GM19193 (cell line): ENCODE results near the gene MATN1.

Experiments
- POLR2A ChIP-seq: IDR thresholded peaks from 4 replicates; pipeline ENCODE4 v1.6.1; 2011; ENCODE audit not compliant: insufficient read depth, insufficient read length; ENCODE audit errors: extremely low read depth

The MATN1 gene, protein sequence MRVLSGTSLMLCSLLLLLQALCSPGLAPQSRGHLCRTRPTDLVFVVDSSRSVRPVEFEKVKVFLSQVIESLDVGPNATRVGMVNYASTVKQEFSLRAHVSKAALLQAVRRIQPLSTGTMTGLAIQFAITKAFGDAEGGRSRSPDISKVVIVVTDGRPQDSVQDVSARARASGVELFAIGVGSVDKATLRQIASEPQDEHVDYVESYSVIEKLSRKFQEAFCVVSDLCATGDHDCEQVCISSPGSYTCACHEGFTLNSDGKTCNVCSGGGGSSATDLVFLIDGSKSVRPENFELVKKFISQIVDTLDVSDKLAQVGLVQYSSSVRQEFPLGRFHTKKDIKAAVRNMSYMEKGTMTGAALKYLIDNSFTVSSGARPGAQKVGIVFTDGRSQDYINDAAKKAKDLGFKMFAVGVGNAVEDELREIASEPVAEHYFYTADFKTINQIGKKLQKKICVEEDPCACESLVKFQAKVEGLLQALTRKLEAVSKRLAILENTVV

DNA sequence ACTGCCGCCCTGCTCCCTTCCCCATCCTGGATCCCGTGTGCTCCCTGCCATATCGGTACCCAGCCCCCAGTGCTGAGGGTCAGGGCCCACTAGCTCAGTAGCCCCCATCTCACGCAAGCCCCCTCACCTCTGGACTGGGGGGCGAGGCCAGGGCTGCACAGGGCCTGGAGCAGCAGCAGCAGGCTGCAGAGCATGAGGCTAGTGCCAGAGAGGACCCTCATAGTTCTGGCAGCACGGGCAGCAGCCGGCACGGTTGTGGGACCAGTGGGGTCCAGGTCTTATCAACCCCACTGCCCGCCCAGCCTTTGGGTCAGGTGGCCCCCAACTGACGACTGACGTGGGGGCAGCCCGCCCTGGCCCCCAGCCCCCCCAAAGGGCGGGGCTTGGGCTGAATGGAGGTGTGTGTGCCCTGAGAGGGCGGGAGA, at the start of gene MATN1:
Gene MATN1 (minus strand): TSS at position 255 of the 425 bp plus-strand sequence. CDS start 34 bp downstream, at position 221.
- no peak for TF ChIP-seq POLR2A

DNA sequence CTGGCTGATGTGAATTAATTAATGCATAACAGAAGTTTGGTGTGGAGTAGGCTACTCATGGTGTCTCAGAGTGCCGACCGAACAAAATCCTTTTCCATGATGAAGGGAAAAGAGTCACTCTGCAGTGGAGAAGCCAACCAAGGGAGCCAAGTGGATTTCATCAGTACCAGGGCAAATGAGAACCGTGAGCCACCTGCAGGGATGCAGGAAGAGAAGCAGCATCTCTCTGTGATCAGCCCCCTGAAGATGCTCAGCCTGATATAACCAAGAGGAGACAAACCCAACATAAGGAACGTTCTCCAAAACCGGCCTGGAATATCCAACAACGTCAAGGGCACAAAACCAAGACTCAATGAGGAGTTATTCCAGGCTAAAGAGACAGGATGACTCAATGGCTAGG, 47.6 kb upstream of the MATN1 start:
- TF ChIP-seq POLR2A, result no peak

DNA sequence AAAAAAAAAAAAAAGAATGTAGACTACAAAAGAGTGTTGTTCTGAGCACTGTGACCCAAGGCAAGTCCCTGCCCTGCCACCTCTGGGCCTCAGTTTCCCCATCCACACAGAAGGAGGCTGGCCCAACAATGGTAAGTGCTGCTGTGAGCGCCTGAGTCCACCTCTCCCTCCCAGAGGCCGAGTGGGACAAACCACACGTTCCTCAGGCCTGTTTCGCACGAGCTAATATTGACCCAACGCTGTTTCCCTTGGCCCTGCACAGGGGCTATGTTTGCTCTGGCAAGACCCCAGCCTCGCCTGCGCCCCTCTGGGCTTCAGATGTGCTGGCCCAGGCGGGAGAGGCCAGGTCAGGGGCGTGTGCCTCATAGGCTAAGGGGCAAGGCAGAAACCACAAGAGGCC, 46.8 kb upstream of the MATN1 start:
- no peak for TF ChIP-seq POLR2A

DNA sequence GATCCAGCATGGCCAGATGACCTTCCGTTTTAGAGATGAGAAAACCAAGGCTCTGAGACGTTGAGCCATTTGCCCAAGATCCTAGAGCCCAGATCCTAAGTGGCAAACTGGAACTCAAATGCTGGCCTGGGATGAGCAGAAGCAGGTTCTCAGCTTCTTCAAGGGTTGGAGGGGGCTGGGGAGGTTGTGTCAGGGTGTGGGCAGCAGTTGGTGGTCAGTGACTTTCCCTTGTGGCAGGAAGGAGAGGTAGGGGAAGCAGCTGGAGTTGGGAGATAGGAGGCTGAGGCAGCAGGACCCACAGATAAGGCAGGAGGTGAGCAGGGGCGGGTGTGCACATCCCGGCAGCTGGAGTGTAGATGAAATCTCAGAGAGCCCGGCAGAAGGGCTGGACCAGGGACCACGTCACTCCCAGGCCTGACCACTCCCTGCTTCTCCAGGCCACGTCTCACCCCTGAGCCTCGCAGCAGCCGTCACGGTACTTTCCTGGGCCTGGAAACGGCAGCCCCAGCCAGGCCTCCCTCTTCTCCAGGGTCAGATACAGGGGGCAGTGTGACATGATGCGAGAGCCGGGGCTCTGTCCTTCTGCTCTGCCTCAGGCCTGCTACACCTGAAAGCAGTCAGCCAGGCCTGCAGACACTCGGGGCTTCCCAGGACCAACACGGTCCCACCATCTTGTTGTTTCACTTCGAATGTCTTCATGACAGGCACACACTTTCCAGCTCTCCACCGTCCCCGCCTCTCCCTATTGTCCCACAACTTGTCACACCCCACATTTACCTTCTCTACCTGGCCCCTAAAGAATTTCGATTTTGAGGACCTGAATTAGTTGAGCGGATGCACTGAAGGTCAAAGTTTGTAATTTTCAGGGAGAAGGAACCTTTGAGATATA, 45.7 kb upstream of the MATN1 start:
- no peak for TF ChIP-seq POLR2A

DNA sequence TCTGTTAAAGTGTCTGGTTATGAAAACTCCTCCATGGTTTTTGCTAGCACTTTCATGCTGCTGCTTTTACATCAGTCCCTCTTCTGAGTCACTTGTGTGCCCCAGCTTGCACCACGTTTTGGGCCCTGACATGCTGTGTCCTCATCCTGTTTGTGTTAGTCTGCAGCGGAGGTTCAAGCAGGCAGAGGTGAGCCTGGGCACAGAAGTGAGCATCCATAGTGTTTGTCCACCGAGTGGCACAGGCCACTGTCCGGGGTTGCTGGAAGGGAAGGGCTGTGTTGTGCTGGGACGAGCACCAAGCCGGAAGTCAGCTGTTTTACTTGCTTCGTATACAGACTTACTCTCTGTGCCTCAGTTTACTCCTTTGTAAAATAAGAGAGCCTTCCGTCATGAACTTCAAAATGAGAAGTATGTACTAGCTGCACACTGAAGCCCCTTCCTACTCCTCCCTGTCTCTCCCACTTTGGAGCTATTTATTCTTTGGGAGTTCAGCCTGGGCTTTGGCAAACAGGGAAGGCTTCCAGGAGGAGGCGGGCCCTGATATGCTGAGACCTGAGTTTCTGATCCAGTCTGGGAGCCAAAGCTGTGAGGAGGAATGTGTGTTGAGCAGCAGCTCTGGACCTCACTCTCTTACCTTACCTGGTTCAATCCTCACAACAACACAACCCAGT, 44.9 kb upstream of the MATN1 start:
- no peak for TF ChIP-seq POLR2A

DNA sequence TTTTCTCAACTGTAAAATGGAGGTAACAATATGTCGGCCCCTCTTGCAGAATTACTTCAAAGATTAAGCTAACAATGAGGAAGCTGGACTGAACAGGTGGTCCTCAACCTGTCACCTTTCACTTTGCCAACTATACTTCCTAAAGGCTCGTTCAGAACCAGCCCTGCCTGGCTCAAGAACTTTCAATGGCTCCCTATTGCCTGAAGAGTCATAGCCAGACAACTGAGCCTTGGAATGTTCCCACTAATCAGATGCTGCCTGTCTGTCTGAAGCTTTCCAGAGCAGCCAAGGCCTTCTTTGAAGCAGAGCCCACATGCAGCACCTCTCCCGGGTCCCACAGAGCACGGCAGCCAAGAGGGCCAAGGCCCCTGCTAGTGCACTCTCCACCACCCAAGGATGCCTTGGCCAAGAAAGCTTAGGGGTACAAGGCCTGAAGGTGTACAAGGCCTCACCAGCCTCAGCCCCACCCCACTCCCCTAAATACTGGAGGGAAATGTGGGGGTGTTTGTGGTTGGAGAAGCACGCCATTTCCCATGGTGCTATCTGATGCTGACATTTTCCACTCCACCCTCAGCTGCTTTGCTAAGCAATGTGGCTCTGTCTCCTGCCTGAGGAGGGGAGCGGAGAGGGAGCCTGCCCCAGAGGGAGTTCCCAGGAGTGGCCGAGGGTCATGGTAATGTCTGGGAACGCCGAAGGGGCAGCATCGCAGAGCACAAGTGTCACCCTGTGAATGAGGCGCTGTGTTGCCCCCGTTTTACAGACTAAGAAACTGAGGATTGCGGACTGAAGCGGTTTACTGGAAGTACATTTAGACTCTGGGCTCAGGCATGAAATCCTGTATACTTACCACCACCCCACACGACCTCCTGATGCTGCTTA, 42.4 kb upstream of the MATN1 start:
- peak; percentile 50 for TF ChIP-seq POLR2A

DNA sequence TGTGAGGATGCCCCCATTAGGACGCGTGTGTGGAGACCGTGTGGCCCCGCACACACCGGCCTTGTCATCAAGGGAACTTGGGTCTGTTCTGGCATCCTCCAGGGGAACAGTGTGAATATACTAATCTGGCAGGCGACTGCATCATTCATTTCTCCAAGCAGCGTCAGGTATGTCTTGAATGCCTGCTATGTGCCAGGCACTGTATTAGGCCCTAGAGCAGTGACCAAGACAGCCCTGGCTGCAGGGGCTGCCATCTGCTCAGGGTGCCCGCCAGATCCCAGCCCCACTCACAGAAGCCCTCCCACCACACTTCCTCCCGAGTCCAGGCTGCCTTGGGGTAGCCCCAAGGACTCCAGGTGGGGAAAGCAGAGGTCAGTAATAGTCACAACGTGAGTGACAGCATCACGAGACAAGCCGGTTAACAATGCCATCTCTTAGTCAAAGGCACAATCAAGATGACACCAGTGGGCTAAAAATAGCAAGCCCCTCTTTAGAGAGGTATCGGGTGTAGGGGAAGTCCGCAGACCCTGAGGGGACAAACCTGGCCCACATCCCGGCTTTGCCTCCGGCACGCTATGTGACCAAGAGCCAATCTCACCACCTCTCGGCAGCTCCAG, 41.7 kb upstream of the MATN1 start:
- TF ChIP-seq POLR2A, result no peak

DNA sequence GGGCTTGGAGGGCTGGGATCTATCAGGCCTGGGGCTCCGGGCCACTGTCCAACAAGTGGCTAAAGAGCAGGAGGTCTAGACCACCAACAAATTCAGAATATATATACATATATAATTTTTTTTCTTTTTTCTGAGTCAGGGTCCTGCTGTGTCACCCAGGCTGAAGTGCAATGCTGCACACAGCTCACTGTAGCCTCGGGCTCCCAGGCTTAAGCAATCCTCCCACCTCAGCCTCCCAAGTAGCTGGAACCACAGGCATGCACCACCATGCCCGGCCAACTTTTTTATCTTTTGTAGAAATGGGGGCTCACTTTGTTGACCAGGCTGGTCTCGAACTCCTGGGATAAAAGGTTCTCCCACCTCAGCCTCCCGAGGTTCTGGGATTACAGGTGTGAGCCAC, 41.0 kb upstream of the MATN1 start:
- TF ChIP-seq POLR2A, result no peak

DNA sequence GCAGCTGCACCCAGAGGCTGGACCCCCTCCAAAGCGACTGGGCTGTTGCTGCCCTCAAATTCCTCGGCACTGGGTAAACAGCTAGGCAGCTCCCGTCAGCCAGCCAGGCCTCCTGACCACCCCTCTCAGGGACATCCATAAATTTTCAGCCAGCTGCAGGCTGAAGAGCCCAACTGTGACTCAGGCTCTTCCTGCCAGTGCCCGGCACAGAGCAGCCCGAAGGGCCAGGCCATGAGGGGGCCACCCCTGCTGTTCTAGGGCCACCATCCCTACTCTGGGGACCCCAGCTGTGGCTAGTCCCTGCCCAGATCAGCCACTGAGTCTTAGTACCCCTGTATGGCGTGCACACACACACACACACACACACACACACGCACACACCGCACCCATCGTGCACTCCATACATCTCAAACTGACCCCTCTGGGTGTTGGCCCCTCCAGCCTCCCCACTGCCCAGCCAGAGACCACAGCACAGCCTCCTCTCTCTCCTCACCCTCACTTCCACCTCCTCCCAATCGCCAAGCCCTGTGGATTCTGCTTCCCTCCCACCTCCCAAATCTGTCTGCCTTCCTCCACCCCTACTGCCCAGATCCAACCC, 40.4 kb upstream of the MATN1 start:
- no peak for TF ChIP-seq POLR2A

DNA sequence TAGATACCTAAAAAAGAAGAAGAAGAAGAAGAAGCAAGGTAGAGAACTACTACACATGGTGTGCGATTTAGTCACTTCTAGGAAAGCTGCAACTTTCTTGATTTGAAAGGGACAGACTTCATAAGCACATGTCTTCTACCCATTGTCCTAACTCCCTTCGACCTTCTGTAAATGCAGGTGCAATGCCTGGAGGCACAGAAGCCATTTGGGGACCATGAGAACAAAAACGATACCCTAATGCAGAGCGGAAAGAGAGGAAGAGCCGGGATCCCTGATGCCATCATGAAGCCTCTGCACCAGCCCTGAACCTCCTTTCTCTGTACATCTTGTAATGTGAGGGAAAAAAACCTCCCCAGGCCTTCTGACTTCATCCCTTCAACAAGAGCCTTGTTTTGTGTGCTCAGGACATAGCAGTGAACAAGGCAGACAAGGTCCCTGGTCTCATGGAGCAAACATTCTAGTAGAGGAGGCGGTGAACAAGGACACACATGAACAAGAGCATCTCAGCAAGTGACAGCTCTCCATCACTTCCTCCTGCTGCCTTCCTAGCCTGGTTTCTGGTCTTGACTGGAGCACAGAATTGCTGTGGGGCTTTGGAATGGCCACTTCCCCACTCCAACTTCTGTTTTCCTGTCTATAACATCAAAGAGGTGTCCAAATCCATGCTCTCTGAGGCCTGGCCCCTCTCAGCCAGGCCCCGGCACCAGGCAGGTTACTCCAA, 39.7 kb upstream of the MATN1 start:
- no peak for TF ChIP-seq POLR2A

DNA sequence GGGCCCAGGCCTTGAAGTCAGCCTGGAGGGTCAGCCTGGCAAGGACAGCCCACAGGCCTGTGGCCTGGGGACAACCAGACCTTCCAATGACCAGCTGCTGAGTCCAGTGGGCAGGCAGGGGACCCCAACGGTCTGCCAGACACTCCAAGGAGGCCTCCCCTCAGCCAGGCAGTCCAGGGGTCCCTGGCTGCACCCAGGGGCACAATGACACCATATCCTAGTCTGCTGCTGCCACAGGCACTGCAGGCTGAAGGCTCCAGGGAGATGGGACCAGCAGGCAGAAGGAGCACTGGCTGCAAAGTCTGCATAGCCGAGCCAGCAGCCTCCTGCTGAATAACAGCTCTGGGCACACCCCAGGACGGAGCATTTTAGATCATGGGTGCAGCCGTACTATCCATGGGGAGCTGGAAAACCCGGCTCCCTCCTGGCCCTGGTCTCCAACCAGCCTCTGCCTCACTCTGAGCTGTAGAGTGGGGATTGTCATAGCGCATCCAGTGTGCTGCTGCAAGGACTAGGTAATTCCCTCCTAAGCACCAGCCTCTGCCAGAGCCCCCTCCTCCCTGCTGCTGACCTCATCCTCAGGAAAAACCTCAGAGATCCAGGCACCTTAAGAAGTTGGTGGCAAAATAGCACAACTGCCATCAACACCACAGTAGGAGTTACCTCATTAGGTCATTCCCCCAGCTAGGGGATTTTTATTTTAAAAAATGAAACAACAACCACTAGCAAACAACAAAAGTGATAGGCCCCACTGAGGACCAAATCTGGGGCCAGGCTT, 39.0 kb upstream of the MATN1 start:
- TF ChIP-seq POLR2A, result no peak

DNA sequence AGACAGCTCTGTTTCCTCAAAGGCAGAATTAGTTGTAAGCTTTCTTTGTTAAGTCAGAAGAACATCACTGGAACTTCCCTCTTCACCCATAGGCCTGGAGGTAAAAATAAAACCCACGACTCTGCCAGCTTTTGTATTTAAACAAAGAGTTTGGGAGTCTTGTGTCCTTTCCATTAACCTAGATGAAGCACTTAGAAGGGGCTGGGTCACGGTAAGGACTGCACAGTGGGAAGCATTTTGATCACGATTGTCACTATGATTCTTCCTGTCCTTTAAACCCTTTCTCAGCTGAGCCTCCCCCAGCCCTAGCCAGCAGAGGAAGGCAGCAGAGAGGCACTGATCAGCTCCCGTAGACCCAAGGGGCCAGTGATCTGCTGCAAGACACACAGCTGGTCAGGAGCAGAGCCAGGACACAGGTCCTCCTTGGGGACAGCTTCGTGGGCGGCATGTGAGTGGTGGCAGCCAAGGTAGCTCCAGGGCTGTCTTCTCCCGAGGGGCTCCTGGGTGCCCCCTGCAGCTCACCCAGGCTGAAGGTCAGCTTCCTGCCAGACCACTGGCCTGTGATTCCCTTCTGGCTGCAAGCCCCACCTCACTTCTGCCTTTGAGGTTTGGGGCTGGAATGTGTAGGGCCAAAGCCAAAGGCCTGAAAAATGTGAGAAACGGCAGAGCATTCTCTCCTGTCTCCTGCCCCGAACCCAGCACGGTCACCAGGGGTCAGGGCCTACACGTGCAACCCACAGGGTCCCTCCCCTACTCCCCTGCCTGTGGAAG, 38.2 kb upstream of the MATN1 start:
- TF ChIP-seq POLR2A, result no peak
